Measurements from ENCODE around the gene APOBEC4. TPM values are rescaled to one million over a fixed set of nuclear protein-coding genes. Genes with fewer than 3 reads are reported as not detected.

APOBEC4 gene
- total RNA-seq, 2 donors from 2014 or later: not detected

DNA sequence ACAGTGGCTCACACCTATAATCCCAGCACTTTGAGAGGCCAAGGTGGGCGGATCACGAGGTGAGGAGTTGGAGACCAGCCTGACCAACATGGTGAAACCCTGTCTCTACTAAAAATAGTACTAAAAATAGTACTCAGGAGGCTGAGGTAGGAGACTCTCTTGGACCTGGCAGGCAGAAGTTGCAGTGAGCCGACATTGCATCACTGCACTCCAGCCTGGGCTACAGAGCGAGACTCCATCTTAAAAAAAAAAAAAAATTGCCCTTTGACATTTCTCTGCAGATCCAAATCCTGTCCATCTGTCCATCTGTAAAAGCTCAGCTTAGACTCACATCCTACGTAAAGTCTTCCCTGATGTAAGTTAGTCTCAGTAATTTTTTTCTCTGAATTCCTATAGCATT, 56.6 kb downstream of the APOBEC4 start:
- H3K4me1 Mint-ChIP-seq: peaks cover 12% of the 10 kb centered on the region
- no peak overlapping the region for H3K27ac Mint-ChIP-seq
- H3K9me3 ChIP-seq (ENCODE audit: control insufficient read depth, low read length): no peaks in the 10 kb centered on the region
- H3K4me3 ChIP-seq (ENCODE audit: low read length): no peak overlapping the region
- H3K27me3 ChIP-seq (ENCODE audit: control insufficient read depth, insufficient read depth, low read length, poor library complexity, severe bottlenecking): no peaks in the 10 kb centered on the region
- 79 to 92% methylated on average over 5 of the region's 5 CpGs for WGBS, 2 experiments (ENCODE audit: insufficient coverage in 1 of 2, insufficient read length in 1 of 2)
- no peak overlapping the region for H3K9ac ChIP-seq (ENCODE audit: extremely low read depth, low read length, poor library complexity, severe bottlenecking)
- no peaks in the 10 kb centered on the region for H3K27me3 Mint-ChIP-seq (ENCODE audit: insufficient read depth)
- no peak for DNase-seq
- no peaks in the 10 kb centered on the region for H3K36me3 ChIP-seq (ENCODE audit: control insufficient read depth, insufficient read depth, low read length)
- H3K36me3 Mint-ChIP-seq (ENCODE audit: low read depth): no peaks in the 10 kb centered on the region
- no peaks in the 10 kb centered on the region for H3K4me1 ChIP-seq (ENCODE audit: control insufficient read depth, insufficient read depth, low read length)
- H3K27ac ChIP-seq (ENCODE audit: low read depth, low read length): no peak overlapping the region
- no peaks in the 10 kb centered on the region for H3K9me3 Mint-ChIP-seq
- H3K4me3 Mint-ChIP-seq: no peak overlapping the region
- TF ChIP-seq, protein P1, sequence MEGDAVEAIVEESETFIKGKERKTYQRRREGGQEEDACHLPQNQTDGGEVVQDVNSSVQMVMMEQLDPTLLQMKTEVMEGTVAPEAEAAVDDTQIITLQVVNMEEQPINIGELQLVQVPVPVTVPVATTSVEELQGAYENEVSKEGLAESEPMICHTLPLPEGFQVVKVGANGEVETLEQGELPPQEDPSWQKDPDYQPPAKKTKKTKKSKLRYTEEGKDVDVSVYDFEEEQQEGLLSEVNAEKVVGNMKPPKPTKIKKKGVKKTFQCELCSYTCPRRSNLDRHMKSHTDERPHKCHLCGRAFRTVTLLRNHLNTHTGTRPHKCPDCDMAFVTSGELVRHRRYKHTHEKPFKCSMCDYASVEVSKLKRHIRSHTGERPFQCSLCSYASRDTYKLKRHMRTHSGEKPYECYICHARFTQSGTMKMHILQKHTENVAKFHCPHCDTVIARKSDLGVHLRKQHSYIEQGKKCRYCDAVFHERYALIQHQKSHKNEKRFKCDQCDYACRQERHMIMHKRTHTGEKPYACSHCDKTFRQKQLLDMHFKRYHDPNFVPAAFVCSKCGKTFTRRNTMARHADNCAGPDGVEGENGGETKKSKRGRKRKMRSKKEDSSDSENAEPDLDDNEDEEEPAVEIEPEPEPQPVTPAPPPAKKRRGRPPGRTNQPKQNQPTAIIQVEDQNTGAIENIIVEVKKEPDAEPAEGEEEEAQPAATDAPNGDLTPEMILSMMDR (conservative IDR thresholded peaks at IDR 0.05): no peak

Other genes with a start within 250 kb of the APOBEC4 start
- 1 to 10 TPM; 1.7 to 5.1 TPM for gene NMNAT2, start 234.9 kb downstream of the APOBEC4 start, total RNA-seq
- 10 to 100 TPM; 60.5 to 75.9 TPM for gene SMG7, start 180.8 kb downstream of the APOBEC4 start, total RNA-seq
- under 1 TPM in 1 of 2 donors, not detected in 1; 0.55 TPM for gene NCF2, start 62.9 kb downstream of the APOBEC4 start, total RNA-seq
- gene ARPC5, start 17.5 kb downstream of the APOBEC4 start, total RNA-seq: 10 to 100 TPM; 78.7 to 99.5 TPM
- gene RGL1, start 151.8 kb upstream of the APOBEC4 start, total RNA-seq: 1 to 10 TPM in 1 of 2 donors, under 1 TPM in 1; 0.15 to 2.6 TPM